ENCODE measurements around the gene AFF1.

AFF1 gene

GRCh38 chr4:86934771-86935565, at the start of gene AFF1:
Gene AFF1, plus strand, starts transcription at chr4:86935011. Its CDS starts 13,523 bp downstream, at chr4:86948534.
- peak; percentile 42 for DNase-seq

- DNase-seq: no peak
Observed at GRCh38 chr4:86890790-86891189, 44.0 kb upstream of the AFF1 start.

- DNase-seq: no peak
Observed at GRCh38 chr4:86891762-86892635, 42.8 kb upstream of the AFF1 start, which contains the start of gene C4orf36. Gene C4orf36, minus strand, starts transcription at chr4:86892422. Its CDS starts 902 bp downstream, at chr4:86891520.

- no peak for DNase-seq
Observed at GRCh38 chr4:86892636-86892960, 42.2 kb upstream of the AFF1 start.

GRCh38 chr4:86893136-86893535, 41.7 kb upstream of the AFF1 start:
- DNase-seq: no peak

GRCh38 chr4:86894455-86894854, 40.4 kb upstream of the AFF1 start:
- no peak for DNase-seq

- DNase-seq: no peak
Observed at GRCh38 chr4:86895692-86896488, 38.9 kb upstream of the AFF1 start.

GRCh38 chr4:86896596-86896995, 38.2 kb upstream of the AFF1 start:
- DNase-seq: no peak

GRCh38 chr4:86898562-86898961, 36.2 kb upstream of the AFF1 start:
- no peak for DNase-seq

GRCh38 chr4:86901864-86902263, 32.9 kb upstream of the AFF1 start:
- no peak for DNase-seq

- DNase-seq: no peak
Observed at GRCh38 chr4:86908251-86908657, 26.6 kb upstream of the AFF1 start.

GRCh38 chr4:86909546-86910295, 25.1 kb upstream of the AFF1 start:
- no peak for DNase-seq

- DNase-seq: no peak
Observed at GRCh38 chr4:86910369-86910768, 24.4 kb upstream of the AFF1 start.

GRCh38 chr4:86910820-86911684, 23.8 kb upstream of the AFF1 start:
- DNase-seq: no peak

- DNase-seq: no peak
Observed at GRCh38 chr4:86916392-86916791, 18.4 kb upstream of the AFF1 start.

GRCh38 chr4:86917212-86918039, 17.4 kb upstream of the AFF1 start:
- no peak for DNase-seq

- DNase-seq: no peak
Observed at GRCh38 chr4:86918539-86919072, 16.2 kb upstream of the AFF1 start.

GRCh38 chr4:86919561-86920223, 15.1 kb upstream of the AFF1 start:
- DNase-seq: no peak

- DNase-seq: no peak
Observed at GRCh38 chr4:86921608-86922252, 13.1 kb upstream of the AFF1 start.

Data from NK-92 treated with Interleukin-12 subunit alpha and Interleukin-12 subunit beta, amount 100 ng/mL, for 24 hours (cell line).